Uterus (tissue), 4 donors: ENCODE results near the gene SLC48A1. TPM values are rescaled to one million over a fixed set of nuclear protein-coding genes. Genes with fewer than 3 reads are reported as not detected.

ENCODE experiments used
- DNase-seq, 2 donors: peaks; one replicate each; pipeline ENCODE4 v3.0.0-alpha.2; 2019 to 2020
- H3K27ac ChIP-seq, 2 donors: fragments of 200-600 bp; sonication (generic); 1 replicate in 1 of 2; 2 replicates in 1 of 2; pipeline ENCODE4 v1.5.1; 2016 to 2018
- H3K27me3 ChIP-seq, 2 donors: fragments of 200-600 bp; sonication (generic); one replicate each; pipeline ENCODE4 v1.5.1; 2018 to 2019; ENCODE audit warnings: control low read depth in 1 of 2
- H3K36me3 ChIP-seq, 2 donors: fragments of 200-600 bp; sonication (generic); one replicate each; pipeline ENCODE4 v1.5.1; 2019; ENCODE audit warnings: control low read depth in 1 of 2
- H3K4me1 ChIP-seq, 2 donors: fragments of 200-600 bp; sonication (generic); one replicate each; pipeline ENCODE4 v1.5.1; 2018 to 2019; ENCODE audit warnings: control low read depth in 1 of 2
- H3K4me3 ChIP-seq, 2 donors: fragments of 200-600 bp; sonication (generic); 1 replicate in 1 of 2; 2 replicates in 1 of 2; pipeline ENCODE4 v1.5.1; 2018 to 2019; ENCODE audit warnings: mild to moderate bottlenecking in 1 of 2
- H3K9me3 ChIP-seq, 2 donors: fragments of 200-600 bp; sonication (generic); one replicate each; pipeline ENCODE4 v1.5.1; 2019; ENCODE audit warnings: control low read depth in 1 of 2
- POLR2A ChIP-seq, 2 donors: fragments of 450-650 bp; IDR thresholded peaks; one replicate each; pipeline ENCODE4 v1.6.1; 2016; ENCODE audit warnings: antibody characterized with exemption in 2 of 2, mild to moderate bottlenecking in 1 of 2, moderate library complexity in 1 of 2
- intact Hi-C: fragments of 100-400 bp; cut with DNase I; formaldehyde crosslinking; loops from one replicate; pipeline ENCODE4 v1.15.1; 2023; ENCODE audit warnings: low total_unique reads
- total RNA-seq, 4 donors: library from RNA; depleted of rRNA in 3 of 4; stranded (reverse); fragments of >200 nt in 3 of 4; gene quantifications; one replicate each; pipeline versions ENCODE4 v1.1.0 to v1.2.4, GENCODE V29; 2014 to 2023
- TF ChIP-seq, protein P1 (sequence below), 4 experiments: fragments of 200-600 bp in 2 of 4; fragments of 450-650 bp in 2 of 4; sonication (generic) in 2 of 4; IDR thresholded peaks; one replicate each; pipeline ENCODE4 v1.5.1; 2016 to 2019; ENCODE audit warnings: antibody characterized with exemption in 4 of 4, mild to moderate bottlenecking in 2 of 4, moderate library complexity in 1 of 4
- donor health status: DM: yes; HTN: yes; CAD: no.

Gene SLC48A1
- total RNA-seq, 4 donors from 2014 or later = 1.3 to 50.5 (median 15.4) TPM

- no peak for DNase-seq
- Histone ChIP-seq H3K4me3 (peak overlapping the region; percentile 43 to 99), H3K9me3 (no peaks in the 10 kb centered on the region), H3K27ac (peak overlapping the region; percentile 69 to 87), H3K4me1 (peaks cover 0 to 5% of the 10 kb centered on the region in 2 donors), H3K36me3 (no peaks in the 10 kb centered on the region), H3K27me3 (no peaks in the 10 kb centered on the region)
- TF ChIP-seq, protein P1, sequence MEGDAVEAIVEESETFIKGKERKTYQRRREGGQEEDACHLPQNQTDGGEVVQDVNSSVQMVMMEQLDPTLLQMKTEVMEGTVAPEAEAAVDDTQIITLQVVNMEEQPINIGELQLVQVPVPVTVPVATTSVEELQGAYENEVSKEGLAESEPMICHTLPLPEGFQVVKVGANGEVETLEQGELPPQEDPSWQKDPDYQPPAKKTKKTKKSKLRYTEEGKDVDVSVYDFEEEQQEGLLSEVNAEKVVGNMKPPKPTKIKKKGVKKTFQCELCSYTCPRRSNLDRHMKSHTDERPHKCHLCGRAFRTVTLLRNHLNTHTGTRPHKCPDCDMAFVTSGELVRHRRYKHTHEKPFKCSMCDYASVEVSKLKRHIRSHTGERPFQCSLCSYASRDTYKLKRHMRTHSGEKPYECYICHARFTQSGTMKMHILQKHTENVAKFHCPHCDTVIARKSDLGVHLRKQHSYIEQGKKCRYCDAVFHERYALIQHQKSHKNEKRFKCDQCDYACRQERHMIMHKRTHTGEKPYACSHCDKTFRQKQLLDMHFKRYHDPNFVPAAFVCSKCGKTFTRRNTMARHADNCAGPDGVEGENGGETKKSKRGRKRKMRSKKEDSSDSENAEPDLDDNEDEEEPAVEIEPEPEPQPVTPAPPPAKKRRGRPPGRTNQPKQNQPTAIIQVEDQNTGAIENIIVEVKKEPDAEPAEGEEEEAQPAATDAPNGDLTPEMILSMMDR (IDR thresholded peaks at IDR 0.05) = no peak
- TF ChIP-seq POLR2A (IDR thresholded peaks at IDR 0.05) = no peak
- intact Hi-C loops = no loop called here
Observed at GRCh38 chr12:47773858-47774580, 981 bp downstream of the SLC48A1 start.

GRCh38 chr12:47774663-47775062, 1.6 kb downstream of the SLC48A1 start:
- Histone ChIP-seq H3K27me3 (no peaks in the 10 kb centered on the region), H3K27ac (peak overlapping the region; percentile 39 to 71), H3K4me3 (no peak overlapping the region), H3K4me1 (peaks cover 0 to 5% of the 10 kb centered on the region in 2 donors), H3K9me3 (no peaks in the 10 kb centered on the region), H3K36me3 (no peaks in the 10 kb centered on the region)
- no peak for TF ChIP-seq POLR2A (IDR thresholded peaks at IDR 0.05)
- TF ChIP-seq, protein P1 (IDR thresholded peaks at IDR 0.05) = no peak
- intact Hi-C loops = loop anchor here (5.0 kb wide), 1 partner anchor 57 kb away; no protein-coding TSS in a partner anchor
- no peak for DNase-seq

DNA sequence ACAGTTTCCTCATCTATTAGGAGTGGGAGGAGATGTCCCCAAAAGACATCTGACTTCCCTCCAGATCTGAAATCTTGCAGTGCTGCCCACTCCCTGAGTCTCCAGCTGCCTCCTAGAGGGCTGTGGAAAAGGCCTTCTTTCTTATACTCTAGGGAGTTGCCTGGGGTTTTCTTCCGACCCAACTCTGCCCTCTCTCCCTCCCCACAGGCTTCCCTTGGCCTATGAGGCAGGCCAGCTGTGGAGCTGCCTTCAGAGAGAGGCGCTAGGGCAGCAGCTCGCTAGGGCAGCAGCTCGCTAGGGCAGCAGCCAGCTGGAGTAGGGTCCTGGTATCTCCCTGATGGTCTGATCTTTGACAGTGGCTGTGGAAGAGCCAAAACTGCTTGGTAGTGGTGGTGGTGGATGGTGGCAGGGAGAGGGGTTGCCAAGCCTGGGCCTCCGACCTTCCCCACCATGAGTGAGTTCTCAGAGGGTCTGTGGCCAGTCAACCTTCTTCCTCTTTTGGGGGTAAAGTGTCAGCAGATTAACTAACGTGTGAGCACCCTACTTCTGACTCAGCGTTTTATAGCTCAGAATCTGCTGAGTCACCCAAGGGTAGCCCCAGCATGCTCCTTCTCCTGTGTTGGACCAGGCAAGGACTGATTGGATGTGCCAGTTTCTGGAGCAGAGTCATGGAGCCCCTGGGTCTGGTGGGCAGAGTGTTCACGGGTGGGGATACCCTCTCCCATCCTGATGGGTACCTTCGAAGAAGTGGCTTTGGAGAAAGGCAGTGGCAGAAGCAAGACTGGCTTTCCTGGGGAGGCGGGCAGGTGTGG, 2.3 kb downstream of the SLC48A1 start:
- Histone ChIP-seq H3K36me3 (no peaks in the 10 kb centered on the region), H3K4me3 (no peak overlapping the region), H3K9me3 (no peaks in the 10 kb centered on the region), H3K4me1 (peaks cover 0 to 5% of the 10 kb centered on the region in 2 donors), H3K27ac (peak overlapping the region; percentile 39 to 71), H3K27me3 (no peaks in the 10 kb centered on the region)
- TF ChIP-seq POLR2A (IDR thresholded peaks at IDR 0.05) = no peak
- TF ChIP-seq, protein P1 (IDR thresholded peaks at IDR 0.05) = no peak
- DNase-seq = no peak
- intact Hi-C loops = loop anchor here (5.0 kb wide), 1 partner anchor 58 kb away; no protein-coding TSS in a partner anchor

DNA sequence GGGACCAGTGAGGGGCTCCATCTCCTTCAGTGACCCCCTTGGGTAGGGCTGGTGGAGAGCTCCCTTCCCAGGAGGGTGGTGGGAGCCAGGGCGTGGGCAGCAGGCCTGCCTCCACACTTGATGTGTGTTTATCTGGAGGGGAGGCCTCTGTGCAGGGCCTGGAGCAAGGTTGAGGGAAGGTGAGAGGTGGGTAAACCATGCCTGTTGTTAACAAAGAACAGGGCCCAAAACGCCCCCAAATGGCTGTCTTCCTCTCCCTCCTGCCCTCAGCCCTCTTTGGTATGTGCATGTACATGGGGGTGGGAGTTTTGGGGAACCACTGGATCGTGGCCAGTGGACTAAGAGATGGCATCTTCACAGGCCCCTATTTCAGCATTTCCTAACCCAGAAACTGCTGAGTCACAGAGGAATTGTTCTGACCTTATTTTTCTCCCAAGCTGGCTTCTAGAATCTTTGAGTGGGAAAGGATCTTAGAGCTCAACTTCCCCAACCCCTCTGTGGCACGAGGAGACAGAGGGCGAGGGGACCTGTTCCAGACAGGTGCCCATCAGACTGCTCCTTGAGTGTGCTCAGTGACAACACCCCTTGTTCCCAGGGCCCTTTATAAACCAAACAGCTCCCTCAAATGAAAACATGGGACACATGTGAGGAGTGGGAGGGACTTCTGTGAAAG, 3.6 kb downstream of the SLC48A1 start:
- Histone ChIP-seq H3K27ac (peak overlapping the region; percentile 55 to 71), H3K27me3 (no peaks in the 10 kb centered on the region), H3K9me3 (no peaks in the 10 kb centered on the region), H3K36me3 (no peaks in the 10 kb centered on the region), H3K4me3 (no peak overlapping the region), H3K4me1 (peaks cover 0 to 5% of the 10 kb centered on the region in 2 donors)
- no peak for TF ChIP-seq POLR2A (IDR thresholded peaks at IDR 0.05)
- TF ChIP-seq, protein P1 (IDR thresholded peaks at IDR 0.05) = no peak
- no peak for DNase-seq
- intact Hi-C loops = loop anchor here (5.0 kb wide), 1 partner anchor 59 kb away; no protein-coding TSS in a partner anchor
